ENCODE data around the gene PIP5K1B.

Gene PIP5K1B

DNA sequence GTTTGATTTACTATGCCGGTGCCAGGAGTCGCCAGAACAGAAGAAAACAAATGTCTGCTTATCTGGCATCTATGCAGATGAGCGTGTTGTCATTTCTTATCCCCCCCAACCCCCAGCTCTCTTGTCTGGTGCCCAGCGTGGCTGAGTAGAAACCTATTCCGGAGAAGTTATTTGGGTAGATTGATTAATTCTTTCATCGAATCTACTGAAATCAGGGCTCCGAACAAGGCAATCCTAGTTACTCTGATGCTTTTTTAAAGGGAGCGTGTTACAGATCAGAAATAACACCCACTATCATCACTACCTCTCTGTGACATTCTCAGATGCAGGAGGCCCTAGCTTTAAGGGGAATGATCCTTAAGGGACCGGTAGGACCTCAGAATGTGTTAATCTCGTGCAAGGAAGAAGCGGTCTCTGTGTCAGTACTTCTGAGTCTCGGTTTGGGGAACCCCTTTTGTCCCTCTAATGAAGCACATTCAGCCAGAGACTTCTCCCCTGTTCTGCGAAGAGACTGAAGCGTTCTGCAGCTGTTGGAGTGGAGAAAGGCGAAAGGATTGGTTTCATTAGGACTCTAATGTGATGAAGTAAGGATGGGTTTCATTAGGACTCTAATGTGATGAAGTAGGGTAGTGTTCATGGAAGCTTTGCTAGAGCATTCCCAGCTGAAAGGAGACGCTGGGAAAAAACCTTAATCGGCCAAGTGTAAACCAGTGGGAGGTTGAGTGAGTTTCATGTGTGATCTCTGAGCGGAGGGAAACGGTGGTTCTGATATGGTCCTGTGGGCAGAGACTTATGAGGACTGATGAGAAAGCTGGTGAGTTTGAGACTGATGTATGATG, 1.5 kb downstream of the PIP5K1B start:
- TF ChIP-seq CSDC2 (CRISPR knock-in tag; IDR thresholded peaks at IDR 0.05): no peak
- no peak for ATAC-seq

DNA sequence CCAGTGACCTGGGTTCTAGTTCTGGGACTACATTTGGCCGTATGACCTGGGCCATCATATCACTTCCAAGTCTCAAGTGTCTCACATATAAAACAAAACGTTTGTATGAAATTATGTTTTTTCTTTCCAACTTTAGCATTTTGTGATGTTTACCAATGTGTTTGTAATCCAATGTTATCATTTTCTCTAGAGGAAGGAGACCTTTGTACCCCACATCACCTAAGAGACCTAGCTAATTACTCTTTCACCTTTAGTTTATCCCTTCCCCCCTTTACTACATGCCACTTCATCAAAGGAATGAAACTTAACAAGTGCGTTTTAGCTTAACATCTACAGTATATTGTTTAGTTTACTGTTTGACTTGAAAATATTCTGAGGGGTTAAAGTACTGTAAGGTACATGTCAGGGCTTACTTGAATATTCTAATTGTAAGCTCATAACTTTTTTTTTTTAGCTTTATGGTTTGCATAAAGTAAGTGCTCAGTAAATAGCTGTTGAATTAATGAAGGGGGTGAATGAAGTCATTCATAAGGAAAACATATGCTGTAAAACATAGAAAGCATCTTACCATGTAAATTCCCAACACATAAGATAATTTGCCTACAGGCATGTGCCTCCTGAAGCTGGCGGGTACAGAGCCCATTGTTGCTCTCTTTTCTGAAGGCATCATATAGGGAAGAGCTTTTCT, 2.9 kb downstream of the PIP5K1B start:
- TF ChIP-seq ZNF70 (CRISPR knock-in tag; IDR thresholded peaks at IDR 0.05) (no peak), ISL1 (CRISPR knock-in tag; IDR thresholded peaks at IDR 0.05) (no peak), ZC3H10 (CRISPR knock-in tag; IDR thresholded peaks at IDR 0.05) (no peak), OSR1 (CRISPR knock-in tag; IDR thresholded peaks at IDR 0.05) (no peak), BACH2 (CRISPR knock-in tag; IDR thresholded peaks at IDR 0.05; ENCODE audit: borderline replicate concordance) (no peak), SNAI2 (CRISPR knock-in tag; IDR thresholded peaks at IDR 0.05) (no peak)
- TF ChIP-seq, protein P1, sequence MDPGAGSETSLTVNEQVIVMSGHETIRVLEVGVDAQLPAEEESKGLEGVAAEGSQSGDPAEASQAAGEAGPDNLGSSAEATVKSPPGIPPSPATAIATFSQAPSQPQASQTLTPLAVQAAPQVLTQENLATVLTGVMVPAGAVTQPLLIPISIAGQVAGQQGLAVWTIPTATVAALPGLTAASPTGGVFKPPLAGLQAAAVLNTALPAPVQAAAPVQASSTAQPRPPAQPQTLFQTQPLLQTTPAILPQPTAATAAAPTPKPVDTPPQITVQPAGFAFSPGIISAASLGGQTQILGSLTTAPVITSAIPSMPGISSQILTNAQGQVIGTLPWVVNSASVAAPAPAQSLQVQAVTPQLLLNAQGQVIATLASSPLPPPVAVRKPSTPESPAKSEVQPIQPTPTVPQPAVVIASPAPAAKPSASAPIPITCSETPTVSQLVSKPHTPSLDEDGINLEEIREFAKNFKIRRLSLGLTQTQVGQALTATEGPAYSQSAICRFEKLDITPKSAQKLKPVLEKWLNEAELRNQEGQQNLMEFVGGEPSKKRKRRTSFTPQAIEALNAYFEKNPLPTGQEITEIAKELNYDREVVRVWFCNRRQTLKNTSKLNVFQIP (CRISPR knock-in tag; IDR thresholded peaks at IDR 0.05; ENCODE audit: borderline replicate concordance, low read depth): no peak
- TF ChIP-seq, protein P2, sequence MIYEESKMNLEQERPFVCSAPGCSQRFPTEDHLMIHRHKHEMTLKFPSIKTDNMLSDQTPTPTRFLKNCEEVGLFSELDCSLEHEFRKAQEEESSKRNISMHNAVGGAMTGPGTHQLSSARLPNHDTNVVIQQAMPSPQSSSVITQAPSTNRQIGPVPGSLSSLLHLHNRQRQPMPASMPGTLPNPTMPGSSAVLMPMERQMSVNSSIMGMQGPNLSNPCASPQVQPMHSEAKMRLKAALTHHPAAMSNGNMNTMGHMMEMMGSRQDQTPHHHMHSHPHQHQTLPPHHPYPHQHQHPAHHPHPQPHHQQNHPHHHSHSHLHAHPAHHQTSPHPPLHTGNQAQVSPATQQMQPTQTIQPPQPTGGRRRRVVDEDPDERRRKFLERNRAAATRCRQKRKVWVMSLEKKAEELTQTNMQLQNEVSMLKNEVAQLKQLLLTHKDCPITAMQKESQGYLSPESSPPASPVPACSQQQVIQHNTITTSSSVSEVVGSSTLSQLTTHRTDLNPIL (CRISPR knock-in tag; IDR thresholded peaks at IDR 0.05; ENCODE audit: low read depth): no peak
- ATAC-seq: no peak

DNA sequence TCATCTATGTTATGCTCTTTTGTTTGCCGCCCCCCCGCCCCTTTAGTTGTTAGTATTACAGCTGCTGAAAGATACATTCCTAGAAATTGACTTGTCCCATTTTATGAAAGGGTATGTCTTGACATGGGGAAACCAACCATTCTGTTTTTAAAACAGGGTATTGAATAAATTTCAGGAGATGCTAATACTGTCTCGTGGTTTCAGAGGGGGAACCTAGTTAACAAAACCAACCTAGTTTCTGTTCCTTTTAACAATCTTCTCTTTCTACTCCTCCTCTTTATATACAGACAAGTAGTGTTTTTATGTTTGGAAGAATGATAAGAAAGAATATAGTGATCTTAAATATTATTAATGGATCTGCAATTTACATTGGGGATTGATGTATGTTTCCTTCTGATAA, 3.5 kb downstream of the PIP5K1B start:
- TF ChIP-seq TCF4 (CRISPR knock-in tag; IDR thresholded peaks at IDR 0.05; ENCODE audit: borderline replicate concordance): no peak
- no peak for TF ChIP-seq ZFP3 (CRISPR knock-in tag; IDR thresholded peaks at IDR 0.05)
- TF ChIP-seq, protein P3, sequence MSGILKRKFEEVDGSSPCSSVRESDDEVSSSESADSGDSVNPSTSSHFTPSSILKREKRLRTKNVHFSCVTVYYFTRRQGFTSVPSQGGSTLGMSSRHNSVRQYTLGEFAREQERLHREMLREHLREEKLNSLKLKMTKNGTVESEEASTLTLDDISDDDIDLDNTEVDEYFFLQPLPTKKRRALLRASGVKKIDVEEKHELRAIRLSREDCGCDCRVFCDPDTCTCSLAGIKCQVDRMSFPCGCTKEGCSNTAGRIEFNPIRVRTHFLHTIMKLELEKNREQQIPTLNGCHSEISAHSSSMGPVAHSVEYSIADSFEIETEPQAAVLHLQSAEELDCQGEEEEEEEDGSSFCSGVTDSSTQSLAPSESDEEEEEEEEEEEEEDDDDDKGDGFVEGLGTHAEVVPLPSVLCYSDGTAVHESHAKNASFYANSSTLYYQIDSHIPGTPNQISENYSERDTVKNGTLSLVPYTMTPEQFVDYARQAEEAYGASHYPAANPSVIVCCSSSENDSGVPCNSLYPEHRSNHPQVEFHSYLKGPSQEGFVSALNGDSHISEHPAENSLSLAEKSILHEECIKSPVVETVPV (CRISPR knock-in tag; IDR thresholded peaks at IDR 0.05): no peak
- TF ChIP-seq, protein P2 (CRISPR knock-in tag; IDR thresholded peaks at IDR 0.05; ENCODE audit: low read depth): no peak
- TF ChIP-seq RARB (CRISPR knock-in tag; IDR thresholded peaks at IDR 0.05): no peak
- TF ChIP-seq ISL1 (CRISPR knock-in tag; IDR thresholded peaks at IDR 0.05): no peak
- no peak for TF ChIP-seq ZNF70 (CRISPR knock-in tag; IDR thresholded peaks at IDR 0.05)
- TF ChIP-seq ZNF565 (CRISPR knock-in tag; conservative IDR thresholded peaks at IDR 0.05; ENCODE audit: low read depth): no peak
- ATAC-seq: no peak

DNA sequence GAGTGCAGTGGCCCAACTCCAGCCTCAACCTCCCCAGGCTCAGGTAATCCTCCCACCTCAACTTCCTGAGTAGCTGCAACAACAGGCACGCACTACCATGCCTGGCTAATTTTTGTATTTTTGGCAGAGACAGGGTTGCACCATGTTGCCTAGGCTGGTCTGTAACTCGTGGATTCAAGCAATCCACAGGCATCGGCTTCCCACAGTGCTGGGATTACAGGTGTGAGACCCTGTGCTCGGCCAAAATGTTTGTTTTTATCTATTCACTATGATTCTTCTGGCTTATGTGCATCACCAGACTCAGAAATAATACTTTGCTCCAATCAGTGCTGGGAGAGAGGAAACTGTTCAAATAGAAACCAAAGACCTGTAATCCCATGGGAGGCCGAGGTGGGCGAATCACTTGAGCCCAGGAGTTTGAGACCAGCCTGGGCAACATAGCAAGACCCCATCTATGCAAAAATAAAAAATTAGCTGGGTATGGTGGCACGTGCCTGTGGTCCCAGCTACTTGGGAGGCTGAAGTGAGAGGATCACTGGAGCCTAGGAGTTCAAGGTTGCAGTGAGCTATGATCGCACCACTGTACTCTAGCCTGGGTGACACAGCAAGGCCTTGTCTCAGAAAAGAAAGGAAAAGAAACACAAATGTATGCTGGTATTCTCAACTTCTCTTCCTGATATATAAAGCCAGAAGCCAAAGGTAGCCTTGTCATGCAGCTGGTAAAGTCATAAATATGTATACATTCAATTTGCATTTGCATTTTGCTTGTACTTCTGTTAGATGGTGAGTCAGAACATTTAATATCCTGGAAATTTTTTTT, 4.5 kb downstream of the PIP5K1B start:
- no peak for ATAC-seq
- no peak for TF ChIP-seq ZNF70 (CRISPR knock-in tag; IDR thresholded peaks at IDR 0.05)
- no peak for TF ChIP-seq ISL1 (CRISPR knock-in tag; IDR thresholded peaks at IDR 0.05)
- no peak for TF ChIP-seq PPARA (CRISPR knock-in tag; IDR thresholded peaks at IDR 0.05; ENCODE audit: borderline replicate concordance)
- TF ChIP-seq, protein P2 (CRISPR knock-in tag; IDR thresholded peaks at IDR 0.05; ENCODE audit: low read depth): no peak
- TF ChIP-seq ARNTL (CRISPR knock-in tag; IDR thresholded peaks at IDR 0.05; ENCODE audit: borderline replicate concordance, low read depth): no peak
- TF ChIP-seq RARB (CRISPR knock-in tag; IDR thresholded peaks at IDR 0.05): no peak
- TF ChIP-seq, protein P1 (CRISPR knock-in tag; IDR thresholded peaks at IDR 0.05; ENCODE audit: borderline replicate concordance, low read depth): no peak
- TF ChIP-seq, protein P4, sequence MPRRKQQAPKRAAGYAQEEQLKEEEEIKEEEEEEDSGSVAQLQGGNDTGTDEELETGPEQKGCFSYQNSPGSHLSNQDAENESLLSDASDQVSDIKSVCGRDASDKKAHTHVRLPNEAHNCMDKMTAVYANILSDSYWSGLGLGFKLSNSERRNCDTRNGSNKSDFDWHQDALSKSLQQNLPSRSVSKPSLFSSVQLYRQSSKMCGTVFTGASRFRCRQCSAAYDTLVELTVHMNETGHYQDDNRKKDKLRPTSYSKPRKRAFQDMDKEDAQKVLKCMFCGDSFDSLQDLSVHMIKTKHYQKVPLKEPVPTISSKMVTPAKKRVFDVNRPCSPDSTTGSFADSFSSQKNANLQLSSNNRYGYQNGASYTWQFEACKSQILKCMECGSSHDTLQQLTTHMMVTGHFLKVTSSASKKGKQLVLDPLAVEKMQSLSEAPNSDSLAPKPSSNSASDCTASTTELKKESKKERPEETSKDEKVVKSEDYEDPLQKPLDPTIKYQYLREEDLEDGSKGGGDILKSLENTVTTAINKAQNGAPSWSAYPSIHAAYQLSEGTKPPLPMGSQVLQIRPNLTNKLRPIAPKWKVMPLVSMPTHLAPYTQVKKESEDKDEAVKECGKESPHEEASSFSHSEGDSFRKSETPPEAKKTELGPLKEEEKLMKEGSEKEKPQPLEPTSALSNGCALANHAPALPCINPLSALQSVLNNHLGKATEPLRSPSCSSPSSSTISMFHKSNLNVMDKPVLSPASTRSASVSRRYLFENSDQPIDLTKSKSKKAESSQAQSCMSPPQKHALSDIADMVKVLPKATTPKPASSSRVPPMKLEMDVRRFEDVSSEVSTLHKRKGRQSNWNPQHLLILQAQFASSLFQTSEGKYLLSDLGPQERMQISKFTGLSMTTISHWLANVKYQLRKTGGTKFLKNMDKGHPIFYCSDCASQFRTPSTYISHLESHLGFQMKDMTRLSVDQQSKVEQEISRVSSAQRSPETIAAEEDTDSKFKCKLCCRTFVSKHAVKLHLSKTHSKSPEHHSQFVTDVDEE (CRISPR knock-in tag; IDR thresholded peaks at IDR 0.05): no peak
- TF ChIP-seq ZC3H10 (CRISPR knock-in tag; IDR thresholded peaks at IDR 0.05): no peak
- no peak for TF ChIP-seq GLIS3 (CRISPR knock-in tag; IDR thresholded peaks at IDR 0.05)
- no peak for TF ChIP-seq ZNF565 (CRISPR knock-in tag; conservative IDR thresholded peaks at IDR 0.05; ENCODE audit: low read depth)
- no peak for TF ChIP-seq ZNF8 (CRISPR knock-in tag; IDR thresholded peaks at IDR 0.05)

Measured in SK-N-SH treated with all-trans-retinoic acid at 6 μM for 48 hours (cell line).